Endothelial cell (in vitro differentiated cells): ENCODE data around the gene RGS3. TPM values are rescaled to one million over a fixed set of nuclear protein-coding genes. Genes with fewer than 3 reads are reported as not detected.

Source experiments
- DNase-seq: peaks from one replicate; pipeline ENCODE4 v3.0.0; 2021; ENCODE audit warnings: low spot score
- H3K27ac Mint-ChIP-seq: one replicate; pipeline ENCODE4 v1.8.0; 2021; ENCODE audit warnings: mixed read lengths, inconsistent platforms; ENCODE audit not compliant: unreplicated experiment
- H3K27me3 Mint-ChIP-seq: one replicate; pipeline ENCODE4 v1.8.0; 2021; ENCODE audit warnings: mild to moderate bottlenecking, moderate library complexity, mixed read lengths, inconsistent platforms; ENCODE audit not compliant: unreplicated experiment
- H3K36me3 Mint-ChIP-seq: one replicate; pipeline ENCODE4 v1.8.0; 2021; ENCODE audit warnings: mild to moderate bottlenecking, low read depth, mixed read lengths, inconsistent platforms; ENCODE audit not compliant: unreplicated experiment
- H3K4me1 Mint-ChIP-seq: one replicate; pipeline ENCODE4 v1.8.0; 2021; ENCODE audit warnings: mild to moderate bottlenecking, mixed read lengths, inconsistent platforms; ENCODE audit not compliant: unreplicated experiment
- H3K4me3 Mint-ChIP-seq: one replicate; pipeline ENCODE4 v1.8.0; 2021; ENCODE audit warnings: mild to moderate bottlenecking, mixed read lengths, inconsistent platforms; ENCODE audit not compliant: unreplicated experiment
- H3K9me3 Mint-ChIP-seq: one replicate; pipeline ENCODE4 v1.8.0; 2021; ENCODE audit warnings: mixed read lengths, inconsistent platforms; ENCODE audit not compliant: unreplicated experiment
- CTCF ChIP-seq: fragments of 200-600 bp; sonication (generic); IDR thresholded peaks from one replicate; pipeline ENCODE4 v1.5.0; 2021; ENCODE audit warnings: antibody characterized with exemption; ENCODE audit not compliant: unreplicated experiment
- total RNA-seq: library from RNA; stranded (reverse); fragmentation: NEBNext Ultra II Directional; extraction: Animal tissue kit (Norgen Biotek cat#: 25700); gene quantifications from one replicate; pipeline ENCODE4 v1.2.1, GENCODE V29; 2021; ENCODE audit not compliant: unreplicated experiment

RGS3 gene
- total RNA-seq, 1 donor from 2014 or later = 474 TPM

- Mint-ChIP-seq H3K27me3 (peaks cover 31% of the 10 kb centered on the region), H3K4me3 (peak overlapping the region; percentile 100), H3K36me3 (peaks cover 70% of the 10 kb centered on the region), H3K27ac (peak overlapping the region; percentile 100), H3K4me1 (peaks cover 78% of the 10 kb centered on the region), H3K9me3 (no peaks in the 10 kb centered on the region)
- DNase-seq = peak; percentile 41
- TF ChIP-seq CTCF = no peak
Measured at GRCh38 chr9:113503613-113504211, 40.2 kb downstream of the RGS3 start.

GRCh38 chr9:113504725-113505590 is 41.4 kb downstream of the RGS3 start:
- Mint-ChIP-seq H3K4me1 (peaks cover 80% of the 10 kb centered on the region), H3K27ac (peak overlapping the region; percentile 97), H3K27me3 (peaks cover 30% of the 10 kb centered on the region), H3K9me3 (no peaks in the 10 kb centered on the region), H3K36me3 (peaks cover 80% of the 10 kb centered on the region), H3K4me3 (peak overlapping the region; percentile 100)
- no peak for TF ChIP-seq CTCF
- no peak for DNase-seq

GRCh38 chr9:113506090-113506589 is 42.6 kb downstream of the RGS3 start:
- H3K27me3 Mint-ChIP-seq = peaks cover 29% of the 10 kb centered on the region
- no peaks in the 10 kb centered on the region for H3K9me3 Mint-ChIP-seq
- peak overlapping the region; percentile 100 for H3K4me3 Mint-ChIP-seq
- H3K36me3 Mint-ChIP-seq = peaks cover 92% of the 10 kb centered on the region
- H3K4me1 Mint-ChIP-seq = peaks cover 85% of the 10 kb centered on the region
- peak overlapping the region; percentile 76 for H3K27ac Mint-ChIP-seq
- no peak for TF ChIP-seq CTCF
- no peak for DNase-seq

- Mint-ChIP-seq H3K27me3 (peaks cover 19% of the 10 kb centered on the region), H3K9me3 (no peaks in the 10 kb centered on the region), H3K4me3 (peak overlapping the region; percentile 88), H3K36me3 (peaks cover 90% of the 10 kb centered on the region), H3K27ac (peak overlapping the region; percentile 52), H3K4me1 (peaks cover 85% of the 10 kb centered on the region)
- no peak for DNase-seq
- TF ChIP-seq CTCF = no peak
Measured at GRCh38 chr9:113507256-113507655, 43.7 kb downstream of the RGS3 start.
